Measurements from ENCODE around the gene NSUN6.

The NSUN6 gene

DNA sequence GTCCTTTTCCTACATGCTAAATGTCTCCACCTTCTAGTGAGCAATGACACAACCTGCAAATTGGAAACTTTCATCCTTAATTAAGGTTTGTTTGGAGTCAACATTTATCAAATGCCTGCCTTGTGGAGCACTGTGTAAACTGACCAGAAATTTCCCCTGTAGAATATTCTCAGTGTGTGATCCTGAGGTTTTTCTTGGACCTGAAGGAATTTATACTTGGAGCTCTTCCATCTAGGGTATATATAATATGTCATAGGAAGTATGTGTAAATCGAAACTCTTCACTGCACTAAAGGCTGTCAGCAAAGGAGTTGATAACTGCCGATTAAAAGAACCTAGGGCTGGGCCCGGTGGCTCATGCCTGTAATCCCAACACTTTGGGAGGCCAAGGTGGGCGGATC lies 152.4 kb downstream of the NSUN6 start:
- DNase-seq (ENCODE audit: low spot score): no peak
- TF ChIP-seq, protein P1, sequence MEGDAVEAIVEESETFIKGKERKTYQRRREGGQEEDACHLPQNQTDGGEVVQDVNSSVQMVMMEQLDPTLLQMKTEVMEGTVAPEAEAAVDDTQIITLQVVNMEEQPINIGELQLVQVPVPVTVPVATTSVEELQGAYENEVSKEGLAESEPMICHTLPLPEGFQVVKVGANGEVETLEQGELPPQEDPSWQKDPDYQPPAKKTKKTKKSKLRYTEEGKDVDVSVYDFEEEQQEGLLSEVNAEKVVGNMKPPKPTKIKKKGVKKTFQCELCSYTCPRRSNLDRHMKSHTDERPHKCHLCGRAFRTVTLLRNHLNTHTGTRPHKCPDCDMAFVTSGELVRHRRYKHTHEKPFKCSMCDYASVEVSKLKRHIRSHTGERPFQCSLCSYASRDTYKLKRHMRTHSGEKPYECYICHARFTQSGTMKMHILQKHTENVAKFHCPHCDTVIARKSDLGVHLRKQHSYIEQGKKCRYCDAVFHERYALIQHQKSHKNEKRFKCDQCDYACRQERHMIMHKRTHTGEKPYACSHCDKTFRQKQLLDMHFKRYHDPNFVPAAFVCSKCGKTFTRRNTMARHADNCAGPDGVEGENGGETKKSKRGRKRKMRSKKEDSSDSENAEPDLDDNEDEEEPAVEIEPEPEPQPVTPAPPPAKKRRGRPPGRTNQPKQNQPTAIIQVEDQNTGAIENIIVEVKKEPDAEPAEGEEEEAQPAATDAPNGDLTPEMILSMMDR (IDR thresholded peaks at IDR 0.05; ENCODE audit: extremely low read depth, missing control alignments): no peak

DNA sequence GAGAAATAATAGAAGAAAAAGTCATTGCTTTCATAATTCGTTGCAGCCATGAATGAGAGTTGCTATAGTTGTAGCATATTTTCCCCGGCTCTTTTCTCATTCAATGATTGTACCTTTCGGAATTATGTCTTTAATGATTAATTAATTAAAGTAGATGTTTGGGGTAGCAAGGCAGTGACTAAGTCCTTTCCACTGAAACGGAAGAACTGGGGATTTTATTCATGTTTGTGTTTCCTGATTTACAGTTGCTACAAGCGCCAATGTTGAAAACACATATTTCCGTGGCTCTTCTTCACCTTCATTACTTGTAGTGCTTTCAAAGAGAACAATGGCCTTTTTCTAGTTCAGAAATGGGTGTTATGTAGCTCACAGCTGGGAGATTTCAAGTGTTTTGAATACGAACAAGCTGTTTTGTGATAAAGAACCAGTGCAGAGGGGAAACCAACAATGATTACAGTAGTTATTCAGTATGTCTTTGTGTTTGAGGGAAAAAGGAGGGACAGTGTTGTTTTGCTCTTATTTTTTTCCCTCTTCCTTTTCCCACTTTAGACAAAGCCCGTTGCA lies 153.5 kb downstream of the NSUN6 start:
- TF ChIP-seq, protein P1 (IDR thresholded peaks at IDR 0.05; ENCODE audit: extremely low read depth, missing control alignments): no peak

More for the DNA sequence above, 153.5 kb downstream of the NSUN6 start:
- DNase-seq (ENCODE audit: low spot score): no peak

Data from GM20000 (cell line).